Neural progenitor cell (in vitro differentiated cells): ENCODE results near the gene ZNF416. TPM values are rescaled to one million over a fixed set of nuclear protein-coding genes. Genes with fewer than 3 reads are reported as not detected.
A peak's percentile ranks its signal among the peaks of the same experiment; 100 is the strongest.

Experiments used
- DNase-seq: peaks from one replicate; pipeline ENCODE4 v3.0.0-alpha.2; 2016; ENCODE audit warnings: low spot score
- H2AFZ ChIP-seq: fragments of 200-600 bp; sonication (generic); replicated peaks from 2 replicates; pipeline ENCODE4 v1.6.1; 2016; ENCODE audit warnings: antibody characterized with exemption
- H3F3A ChIP-seq: fragments of 200-600 bp; sonication (generic); 2 replicates; pipeline ENCODE4 v1.6.1; 2016; ENCODE audit warnings: antibody characterized with exemption, low read depth
- H3K27ac ChIP-seq: fragments of 200-600 bp; sonication (generic); 2 replicates; pipeline ENCODE4 v1.5.1; 2016; ENCODE audit warnings: mild to moderate bottlenecking
- H3K27me3 ChIP-seq: fragments of 200-600 bp; sonication (generic); 2 replicates; pipeline ENCODE4 v1.6.1; 2016; ENCODE audit warnings: mild to moderate bottlenecking, moderate library complexity
- H3K36me3 ChIP-seq: fragments of 200-600 bp; sonication (generic); 2 replicates; pipeline ENCODE4 v1.5.1; 2016
- H3K4me1 ChIP-seq: fragments of 200-600 bp; sonication (generic); 2 replicates; pipeline ENCODE4 v1.6.1; 2016; ENCODE audit warnings: mixed run types
- H3K4me2 ChIP-seq: fragments of 200-600 bp; sonication (generic); 2 replicates; pipeline ENCODE4 v1.6.1; 2016
- H3K4me3 ChIP-seq: fragments of 200-600 bp; sonication (generic); 2 replicates; pipeline ENCODE4 v1.5.1; 2016
- H3K79me2 ChIP-seq: fragments of 200-600 bp; sonication (generic); 2 replicates; pipeline ENCODE4 v1.6.1; 2016; ENCODE audit warnings: low read depth
- H3K9ac ChIP-seq: fragments of 200-600 bp; sonication (generic); 2 replicates; pipeline ENCODE4 v1.6.1; 2016
- H3K9me3 ChIP-seq: fragments of 200-600 bp; sonication (generic); 2 replicates; pipeline ENCODE4 v1.5.1; 2016; ENCODE audit warnings: low read depth
- H4K20me1 ChIP-seq: fragments of 200-600 bp; sonication (generic); 2 replicates; pipeline ENCODE4 v1.6.1; 2016; ENCODE audit warnings: low read depth
- H3K27ac Mint-ChIP-seq: 3 replicates; pipeline ENCODE4 v1.8.0; 2021; ENCODE audit warnings: mixed read lengths
- H3K27me3 Mint-ChIP-seq: 2 replicates; pipeline ENCODE4 v1.8.0; 2022; ENCODE audit warnings: low read depth, mild to moderate bottlenecking, inconsistent platforms, moderate library complexity, mixed read lengths; ENCODE audit not compliant: insufficient read depth
- H3K36me3 Mint-ChIP-seq: 3 replicates; pipeline ENCODE4 v1.8.0; 2021; ENCODE audit warnings: mixed read lengths
- H3K4me1 Mint-ChIP-seq: 3 replicates; pipeline ENCODE4 v1.8.0; 2021; ENCODE audit warnings: mixed read lengths
- H3K4me3 Mint-ChIP-seq: 3 replicates; pipeline ENCODE4 v1.8.0; 2021; ENCODE audit warnings: mild to moderate bottlenecking, moderate library complexity, mixed read lengths
- H3K9me3 Mint-ChIP-seq: 3 replicates; pipeline ENCODE4 v1.8.0; 2020; ENCODE audit warnings: mixed read lengths
- EZH2 ChIP-seq: fragments of 200-600 bp; sonication (generic); IDR thresholded peaks from 2 replicates; pipeline ENCODE4 v1.6.1; 2017; ENCODE audit warnings: antibody characterized with exemption, mild to moderate bottlenecking, moderate library complexity
- EZH2phosphoT487 ChIP-seq: fragments of 200-600 bp; sonication (generic); IDR thresholded peaks from 2 replicates; pipeline ENCODE4 v1.6.1; 2017; ENCODE audit warnings: antibody characterized with exemption
- total RNA-seq: library from RNA; depleted of rRNA; stranded (reverse); fragments of >200 nt; gene quantifications from 2 replicates; pipeline ENCODE4 v1.2.3, GENCODE V29; 2015; ENCODE audit warnings: low replicate concordance
- TF ChIP-seq, protein P1 (sequence below): fragments of 200-600 bp; sonication (generic); IDR thresholded peaks from 2 replicates; pipeline ENCODE4 v1.5.1; 2017; ENCODE audit warnings: antibody characterized with exemption, mild to moderate bottlenecking

The ZNF416 gene
- total RNA-seq, 1 donor from 2014 or later: 7.9 TPM

DNA sequence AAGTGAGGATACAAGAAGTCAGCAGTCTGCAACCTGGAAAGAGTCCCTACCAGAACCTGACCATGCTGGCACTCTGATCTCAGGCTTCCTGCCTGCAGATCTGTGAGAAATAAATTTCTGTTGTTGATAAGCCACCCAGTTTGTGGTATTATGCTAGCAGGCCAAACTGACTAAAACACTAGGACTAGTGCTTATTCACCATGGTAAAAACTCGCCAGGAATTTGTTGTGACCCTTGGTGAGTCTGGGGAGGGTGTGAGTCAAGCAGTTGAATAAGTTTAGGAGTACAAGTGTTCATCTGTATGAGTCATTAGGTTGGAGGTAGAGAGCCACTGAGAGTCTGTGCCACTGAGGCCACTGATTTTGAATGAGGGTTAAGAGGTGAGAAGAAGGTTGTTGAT is 8.8 kb upstream of the ZNF416 start:
- peaks cover 50% of the 10 kb centered on the region for H3K9me3 ChIP-seq
- H3K9ac ChIP-seq: no peak overlapping the region
- no peak overlapping the region for H3K4me2 ChIP-seq
- TF ChIP-seq EZH2phosphoT487: no peak
- no peak for TF ChIP-seq EZH2
- TF ChIP-seq, protein P1, sequence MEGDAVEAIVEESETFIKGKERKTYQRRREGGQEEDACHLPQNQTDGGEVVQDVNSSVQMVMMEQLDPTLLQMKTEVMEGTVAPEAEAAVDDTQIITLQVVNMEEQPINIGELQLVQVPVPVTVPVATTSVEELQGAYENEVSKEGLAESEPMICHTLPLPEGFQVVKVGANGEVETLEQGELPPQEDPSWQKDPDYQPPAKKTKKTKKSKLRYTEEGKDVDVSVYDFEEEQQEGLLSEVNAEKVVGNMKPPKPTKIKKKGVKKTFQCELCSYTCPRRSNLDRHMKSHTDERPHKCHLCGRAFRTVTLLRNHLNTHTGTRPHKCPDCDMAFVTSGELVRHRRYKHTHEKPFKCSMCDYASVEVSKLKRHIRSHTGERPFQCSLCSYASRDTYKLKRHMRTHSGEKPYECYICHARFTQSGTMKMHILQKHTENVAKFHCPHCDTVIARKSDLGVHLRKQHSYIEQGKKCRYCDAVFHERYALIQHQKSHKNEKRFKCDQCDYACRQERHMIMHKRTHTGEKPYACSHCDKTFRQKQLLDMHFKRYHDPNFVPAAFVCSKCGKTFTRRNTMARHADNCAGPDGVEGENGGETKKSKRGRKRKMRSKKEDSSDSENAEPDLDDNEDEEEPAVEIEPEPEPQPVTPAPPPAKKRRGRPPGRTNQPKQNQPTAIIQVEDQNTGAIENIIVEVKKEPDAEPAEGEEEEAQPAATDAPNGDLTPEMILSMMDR: no peak
- Mint-ChIP-seq H3K36me3 (peaks cover 81% of the 10 kb centered on the region), H3K27me3 (peaks cover 19% of the 10 kb centered on the region), H3K9me3 (peaks cover 91% of the 10 kb centered on the region), H3K4me1 (peaks cover 9% of the 10 kb centered on the region), H3K4me3 (no peak overlapping the region), H3K27ac (no peak overlapping the region)
- no peaks in the 10 kb centered on the region for H4K20me1 ChIP-seq
- no peaks in the 10 kb centered on the region for H3K27me3 ChIP-seq
- no peak overlapping the region for H2AFZ ChIP-seq
- H3K27ac ChIP-seq: no peak overlapping the region
- H3K79me2 ChIP-seq: peaks cover 45% of the 10 kb centered on the region
- H3K36me3 ChIP-seq: peaks cover 66% of the 10 kb centered on the region
- H3F3A ChIP-seq: peaks cover 15% of the 10 kb centered on the region
- no peak overlapping the region for H3K4me3 ChIP-seq
- H3K4me1 ChIP-seq: peaks cover 4% of the 10 kb centered on the region
- no peak for DNase-seq

GRCh38 chr19:57583521-57584416 is 5.1 kb upstream of the ZNF416 start, which contains the start of gene ZIK1:
Gene ZIK1, plus strand, starts transcription at chr19:57584145. Its CDS starts 212 bp downstream, at chr19:57584357.
- H3K36me3 Mint-ChIP-seq: peaks cover 52% of the 10 kb centered on the region
- peaks cover 45% of the 10 kb centered on the region for H3K79me2 ChIP-seq
- H3K27ac ChIP-seq: no peak within 1 kb of the TSS

DNA sequence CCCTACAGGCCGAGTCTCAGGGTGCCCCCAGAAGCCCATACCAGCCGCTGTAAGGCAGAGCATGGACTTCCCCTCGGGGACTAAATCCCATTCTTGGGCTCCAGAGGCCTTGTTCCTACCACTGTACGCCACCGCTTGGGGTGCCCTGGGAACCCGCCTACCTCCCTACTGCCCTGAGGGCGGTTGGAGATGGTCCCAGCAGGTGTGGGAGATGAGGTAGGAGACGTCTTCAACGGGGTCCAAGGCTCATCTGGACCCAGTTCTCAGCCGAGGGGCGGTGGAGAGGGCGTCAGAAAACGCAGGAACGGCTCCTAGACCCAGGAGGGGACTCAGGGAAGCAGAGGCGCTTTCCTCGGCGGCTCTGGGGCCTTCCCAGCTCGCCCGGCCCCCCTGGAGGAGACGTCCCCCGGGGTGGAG is 4.4 kb upstream of the ZNF416 start:
- no peak overlapping the region for H3K9ac ChIP-seq
- peaks cover 46% of the 10 kb centered on the region for H3K79me2 ChIP-seq
- Mint-ChIP-seq H3K27me3 (peaks cover 26% of the 10 kb centered on the region), H3K4me3 (peak overlapping the region; percentile 59), H3K4me1 (peaks cover 11% of the 10 kb centered on the region), H3K9me3 (peaks cover 75% of the 10 kb centered on the region), H3K27ac (no peak overlapping the region), H3K36me3 (peaks cover 46% of the 10 kb centered on the region)
- H3F3A ChIP-seq: no peaks in the 10 kb centered on the region
- TF ChIP-seq, protein P1: no peak
- TF ChIP-seq EZH2: no peak
- no peak for TF ChIP-seq EZH2phosphoT487
- H2AFZ ChIP-seq: peak overlapping the region; percentile 98
- H3K36me3 ChIP-seq: peaks cover 26% of the 10 kb centered on the region
- no peak overlapping the region for H3K27ac ChIP-seq
- H3K4me3 ChIP-seq: peak overlapping the region; percentile 92
- peak overlapping the region; percentile 92 for H3K4me2 ChIP-seq
- no peaks in the 10 kb centered on the region for H4K20me1 ChIP-seq
- no peaks in the 10 kb centered on the region for H3K27me3 ChIP-seq
- H3K9me3 ChIP-seq: peaks cover 27% of the 10 kb centered on the region
- peaks cover 4% of the 10 kb centered on the region for H3K4me1 ChIP-seq
- DNase-seq: no peak

More at GRCh38 chr19:57583521-57584416, 5.1 kb upstream of the ZNF416 start, which contains the start of gene ZIK1:
- Histone ChIP-seq H3K4me2 (peak within 1 kb of the TSS; percentile 92), H4K20me1 (no peaks in the 10 kb centered on the region), H3K36me3 (peaks cover 33% of the 10 kb centered on the region), H3K9me3 (peaks cover 27% of the 10 kb centered on the region), H3F3A (no peaks in the 10 kb centered on the region), H3K4me1 (peaks cover 4% of the 10 kb centered on the region), H3K27me3 (no peaks in the 10 kb centered on the region), H2AFZ (peak within 1 kb of the TSS; percentile 98), H3K9ac (peak within 1 kb of the TSS; percentile 89), H3K4me3 (peak within 1 kb of the TSS; percentile 92)
- H3K4me1 Mint-ChIP-seq: peaks cover 9% of the 10 kb centered on the region
- H3K27ac Mint-ChIP-seq: peak within 1 kb of the TSS; percentile 96
- H3K4me3 Mint-ChIP-seq: peak within 1 kb of the TSS; percentile 99
- peak; percentile 99 for DNase-seq
- H3K9me3 Mint-ChIP-seq: peaks cover 78% of the 10 kb centered on the region
- TF ChIP-seq, protein P1: peak; percentile 16
- TF ChIP-seq EZH2phosphoT487: no peak
- peaks cover 26% of the 10 kb centered on the region for H3K27me3 Mint-ChIP-seq
